ENCODE results near the gene ADIPOQ. TPM values are rescaled to one million over a fixed set of nuclear protein-coding genes. Genes with fewer than 3 reads are reported as not detected.

ADIPOQ gene
- total and polyA plus RNA-seq, 2 of the 13 experiments (the other 11 are each of a cell fraction or from before 2014, with no cell fraction given) = not detected

DNA sequence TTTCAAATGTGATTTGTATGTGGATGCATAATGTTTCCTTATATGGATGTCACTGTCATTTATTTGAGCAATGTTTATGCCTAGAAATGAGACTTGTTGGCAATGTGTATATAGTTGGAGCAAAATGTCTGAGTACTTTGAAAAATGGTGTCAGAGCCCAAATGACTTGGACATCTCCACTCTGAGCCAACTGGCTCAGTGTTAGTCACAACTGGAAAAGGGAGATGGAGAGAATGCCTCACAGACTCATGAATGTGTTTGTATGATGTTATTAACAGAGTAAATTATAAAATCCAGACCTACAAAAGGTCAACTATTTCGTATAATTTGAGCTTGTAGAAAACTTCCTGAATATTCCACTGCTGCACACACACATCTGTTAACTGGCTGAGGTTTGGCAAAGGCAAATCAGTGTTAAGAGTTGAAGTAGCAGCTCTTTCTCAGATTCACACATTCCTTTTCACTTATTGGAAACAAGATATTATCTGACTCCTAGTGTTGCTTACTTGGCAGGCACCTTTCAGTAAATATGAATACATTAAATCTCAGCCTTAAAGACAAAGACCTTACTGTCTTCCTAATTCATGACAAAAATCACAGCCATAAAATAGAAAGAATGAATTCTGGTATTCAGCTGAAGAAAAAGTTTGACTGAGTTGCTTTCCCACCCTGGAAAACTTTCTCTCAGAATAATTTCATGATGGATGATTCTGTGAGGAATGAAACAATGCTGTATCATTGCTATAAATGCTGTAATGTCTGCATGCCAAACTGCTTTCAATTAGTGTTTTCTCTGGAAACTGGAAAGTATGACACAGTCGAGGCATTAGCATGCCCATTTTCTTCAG, 27.0 kb downstream of the ADIPOQ start:
- Histone ChIP-seq H3K4me1 (ENCODE audit: insufficient read depth, low read length) (peaks cover 14% of the 10 kb centered on the region), H3K79me2 (ENCODE audit: insufficient read depth, low read length) (no peaks in the 10 kb centered on the region), H3K36me3 (replicated peaks in 1 of 2; ENCODE audit: control insufficient read depth in 1 of 2, insufficient read depth in 2 of 2, low read length in 2 of 2) (no peaks in the 10 kb centered on the region), H3K4me3 (replicated peaks in 1 of 3; ENCODE audit: insufficient read depth in 1 of 3, low read depth in 2 of 3, low read length in 3 of 3) (no peak overlapping the region), H2AFZ (ENCODE audit: low read length) (no peak overlapping the region), H3K4me2 (ENCODE audit: low read depth, low read length) (no peak overlapping the region), H3K27me3 (ENCODE audit: control insufficient read depth in 1 of 2, insufficient read depth in 2 of 2, low read length in 2 of 2) (no peaks in the 10 kb centered on the region), H3K27ac (ENCODE audit: extremely low read length, insufficient read depth, low read length) (no peak overlapping the region), H3K9ac (ENCODE audit: insufficient read depth, low read depth, low read length) (no peak overlapping the region), H4K20me1 (ENCODE audit: insufficient read depth, low read length) (no peaks in the 10 kb centered on the region), H3K9me3 (ENCODE audit: low read length) (no peaks in the 10 kb centered on the region)
- BruUV-seq (replicated peaks) = no TSS peak
- ChIA-PET CTCF (ENCODE audit: low intra/inter-chr PET ratio, low total read pairs) (no interaction called here), POLR2A (no interaction called here)
- TF ChIP-seq, protein P1, sequence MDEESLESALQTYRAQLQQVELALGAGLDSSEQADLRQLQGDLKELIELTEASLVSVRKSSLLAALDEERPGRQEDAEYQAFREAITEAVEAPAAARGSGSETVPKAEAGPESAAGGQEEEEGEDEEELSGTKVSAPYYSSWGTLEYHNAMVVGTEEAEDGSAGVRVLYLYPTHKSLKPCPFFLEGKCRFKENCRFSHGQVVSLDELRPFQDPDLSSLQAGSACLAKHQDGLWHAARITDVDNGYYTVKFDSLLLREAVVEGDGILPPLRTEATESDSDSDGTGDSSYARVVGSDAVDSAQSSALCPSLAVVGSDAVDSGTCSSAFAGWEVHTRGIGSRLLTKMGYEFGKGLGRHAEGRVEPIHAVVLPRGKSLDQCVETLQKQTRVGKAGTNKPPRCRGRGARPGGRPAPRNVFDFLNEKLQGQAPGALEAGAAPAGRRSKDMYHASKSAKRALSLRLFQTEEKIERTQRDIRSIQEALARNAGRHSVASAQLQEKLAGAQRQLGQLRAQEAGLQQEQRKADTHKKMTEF (CRISPR knock-in tag; IDR thresholded peaks at IDR 0.05) = no peak
- 0 out of 2 replicates have a peak, but pooled peaks have one; percentile 26 for TF ChIP-seq ZKSCAN8 (CRISPR knock-in tag; IDR thresholded peaks at IDR 0.05; ENCODE audit: borderline replicate concordance)
- DNase-seq (ENCODE audit: low spot score) (no peak), FAIRE-seq (no peak), ATAC-seq (no peak)
- intact Hi-C loops (cut with micrococcal nuclease; ENCODE audit: unreplicated experiment) (no loop called here), in situ Hi-C loops (cut with HindIII; ENCODE audit: extremely low pct_ligation_motif_present, low pct_unique_long_range_greater_than_20kb) (no loop called here)
- WGBS (ENCODE audit: low lambda C conversion rate) = 2% methylated on average over 2 of the region's 2 CpGs

DNA sequence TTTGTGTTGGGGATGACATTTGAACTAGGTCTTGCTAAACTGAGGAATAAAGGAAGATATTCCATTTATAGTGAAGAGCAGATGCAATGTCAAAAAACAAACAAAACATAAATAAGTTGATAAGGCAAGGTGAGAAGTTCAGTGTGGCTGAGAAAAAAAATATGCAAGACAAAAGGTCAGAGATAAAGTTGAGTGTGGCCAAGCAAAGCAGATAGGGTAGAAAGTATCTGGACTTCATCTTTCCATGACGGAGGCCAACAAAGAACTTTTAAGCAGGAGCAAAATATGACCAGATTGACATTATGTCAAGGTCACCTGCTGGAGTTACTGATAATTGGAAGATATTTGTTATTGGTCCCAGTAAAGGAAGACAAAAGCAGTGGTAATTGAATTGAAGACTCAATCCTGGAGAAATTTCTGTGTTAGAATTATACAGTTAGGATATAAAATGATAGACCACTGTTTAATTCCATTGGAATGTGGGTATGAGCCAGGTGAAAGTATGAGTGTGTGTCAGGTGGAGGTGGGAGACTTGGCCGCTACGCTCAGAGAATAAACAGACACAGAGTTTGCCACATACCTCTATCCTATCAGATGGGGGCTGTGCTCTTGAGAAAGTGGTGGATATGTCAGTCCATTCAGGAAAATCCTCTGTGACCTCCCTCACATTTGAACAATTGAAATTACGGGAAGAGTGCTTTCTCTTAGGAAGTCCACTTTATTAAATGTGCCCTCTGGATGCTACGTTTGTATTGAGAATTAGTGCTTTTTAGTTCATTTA, 28.1 kb downstream of the ADIPOQ start:
- no peak overlapping the region for H2AFZ ChIP-seq (ENCODE audit: low read length)
- BruUV-seq (replicated peaks) = no TSS peak
- H3K9ac ChIP-seq (ENCODE audit: insufficient read depth, low read depth, low read length) = no peak overlapping the region
- no peak overlapping the region for H3K4me3 ChIP-seq (replicated peaks in 1 of 3; ENCODE audit: insufficient read depth in 1 of 3, low read depth in 2 of 3, low read length in 3 of 3)
- H3K4me1 ChIP-seq (ENCODE audit: insufficient read depth, low read length) = peaks cover 14% of the 10 kb centered on the region
- WGBS (ENCODE audit: low lambda C conversion rate) = 12% methylated on average over 5 of the region's 5 CpGs
- H3K27me3 ChIP-seq (ENCODE audit: control insufficient read depth in 1 of 2, insufficient read depth in 2 of 2, low read length in 2 of 2) = no peaks in the 10 kb centered on the region
- CTCF ChIA-PET (ENCODE audit: low intra/inter-chr PET ratio, low total read pairs) = no interaction called here
- H3K27ac ChIP-seq (ENCODE audit: extremely low read length, insufficient read depth, low read length) = no peak overlapping the region
- 0 out of 2 replicates have a peak, but pooled peaks have one; percentile 15 for TF ChIP-seq RARA (CRISPR knock-in tag; IDR thresholded peaks at IDR 0.05)
- no peak for TF ChIP-seq ZSCAN30 (CRISPR knock-in tag; IDR thresholded peaks at IDR 0.05)
- TF ChIP-seq SP5 (CRISPR knock-in tag; IDR thresholded peaks at IDR 0.05; ENCODE audit: borderline replicate concordance, low read depth) = no peak
- TF ChIP-seq ZNF230 (CRISPR knock-in tag; IDR thresholded peaks at IDR 0.05) = no peak
- TF ChIP-seq, protein P2, sequence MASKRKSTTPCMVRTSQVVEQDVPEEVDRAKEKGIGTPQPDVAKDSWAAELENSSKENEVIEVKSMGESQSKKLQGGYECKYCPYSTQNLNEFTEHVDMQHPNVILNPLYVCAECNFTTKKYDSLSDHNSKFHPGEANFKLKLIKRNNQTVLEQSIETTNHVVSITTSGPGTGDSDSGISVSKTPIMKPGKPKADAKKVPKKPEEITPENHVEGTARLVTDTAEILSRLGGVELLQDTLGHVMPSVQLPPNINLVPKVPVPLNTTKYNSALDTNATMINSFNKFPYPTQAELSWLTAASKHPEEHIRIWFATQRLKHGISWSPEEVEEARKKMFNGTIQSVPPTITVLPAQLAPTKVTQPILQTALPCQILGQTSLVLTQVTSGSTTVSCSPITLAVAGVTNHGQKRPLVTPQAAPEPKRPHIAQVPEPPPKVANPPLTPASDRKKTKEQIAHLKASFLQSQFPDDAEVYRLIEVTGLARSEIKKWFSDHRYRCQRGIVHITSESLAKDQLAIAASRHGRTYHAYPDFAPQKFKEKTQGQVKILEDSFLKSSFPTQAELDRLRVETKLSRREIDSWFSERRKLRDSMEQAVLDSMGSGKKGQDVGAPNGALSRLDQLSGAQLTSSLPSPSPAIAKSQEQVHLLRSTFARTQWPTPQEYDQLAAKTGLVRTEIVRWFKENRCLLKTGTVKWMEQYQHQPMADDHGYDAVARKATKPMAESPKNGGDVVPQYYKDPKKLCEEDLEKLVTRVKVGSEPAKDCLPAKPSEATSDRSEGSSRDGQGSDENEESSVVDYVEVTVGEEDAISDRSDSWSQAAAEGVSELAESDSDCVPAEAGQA (IDR thresholded peaks at IDR 0.05; ENCODE audit: low read depth) = no peak
- TF ChIP-seq, protein P2 (CRISPR knock-in tag; IDR thresholded peaks at IDR 0.05; ENCODE audit: borderline replicate concordance) = no peak
- H3K79me2 ChIP-seq (ENCODE audit: insufficient read depth, low read length) = no peaks in the 10 kb centered on the region
- no peak overlapping the region for H3K4me2 ChIP-seq (ENCODE audit: low read depth, low read length)
- ATAC-seq (no peak), FAIRE-seq (no peak), DNase-seq (ENCODE audit: low spot score) (no peak)
- intact Hi-C loops (cut with micrococcal nuclease; ENCODE audit: unreplicated experiment) (no loop called here), in situ Hi-C loops (cut with HindIII; ENCODE audit: extremely low pct_ligation_motif_present, low pct_unique_long_range_greater_than_20kb) (no loop called here)
- no peaks in the 10 kb centered on the region for H3K9me3 ChIP-seq (ENCODE audit: low read length)
- POLR2A ChIA-PET = no interaction called here
- H3K36me3 ChIP-seq (replicated peaks in 1 of 2; ENCODE audit: control insufficient read depth in 1 of 2, insufficient read depth in 2 of 2, low read length in 2 of 2) = no peaks in the 10 kb centered on the region
- H4K20me1 ChIP-seq (ENCODE audit: insufficient read depth, low read length) = no peaks in the 10 kb centered on the region
